K562 (cell line): Measurements from ENCODE around the gene MCM7. TPM values are rescaled to one million over a fixed set of nuclear protein-coding genes. Genes with fewer than 3 reads are reported as not detected.
A peak's percentile ranks its signal among the peaks of the same experiment; 100 is the strongest.

Source experiments
- CBX5 ChIP-seq: IDR thresholded peaks from 2 replicates; pipeline ENCODE4 v1.6.1; 2014; ENCODE audit warnings: low read depth, borderline replicate concordance
- DPF2 ChIP-seq: fragments of 450-650 bp; IDR thresholded peaks from 2 replicates; pipeline ENCODE4 v1.6.1; 2016
- HCFC1 ChIP-seq: IDR thresholded peaks from 2 replicates; pipeline ENCODE4 v1.6.1; 2012; ENCODE audit warnings: low read depth, low read length, improper control_type of control experiment
- SMAD1 ChIP-seq: fragments of 150-350 bp; IDR thresholded peaks from 2 replicates; pipeline ENCODE4 v1.6.1; 2014; ENCODE audit warnings: low read length, low read depth; ENCODE audit not compliant: partially characterized antibody
- SOX6 ChIP-seq: fragments of 450-650 bp; IDR thresholded peaks from 2 replicates; pipeline ENCODE4 v1.6.1; 2014; ENCODE audit warnings: mild to moderate bottlenecking
- TCFL5 ChIP-seq: fragments of 250-450 bp; sonication (Bioruptor Pico); conservative IDR thresholded peaks from 2 replicates; pipeline ENCODE4 v1.6.1; 2021; ENCODE audit warnings: mild to moderate bottlenecking, moderate library complexity, matching md5 sums
- ZNF124 ChIP-seq: sonication (generic); formaldehyde crosslinking; IDR thresholded peaks from 2 replicates; pipeline ENCODE4 v1.8.1; 2022; ENCODE audit warnings: missing genetic modification reagents
- ZNF511 ChIP-seq: sonication (generic); formaldehyde crosslinking; IDR thresholded peaks from 2 replicates; pipeline ENCODE4 v1.8.0; 2022; ENCODE audit warnings: mild to moderate bottlenecking, missing genetic modification reagents
- ZNF668 ChIP-seq: fragments of 250-450 bp; sonication (Bioruptor Pico); IDR thresholded peaks from 2 replicates; pipeline ENCODE4 v1.8.0; 2022; ENCODE audit warnings: mild to moderate bottlenecking, inconsistent platforms
- polyA plus RNA-seq, 8 experiments: library from polyadenylated mRNA; depleted of rRNA in 4 of 8; stranded (reverse) in 5 of 8; unstranded in 3 of 8; fragments of >200 nt; fragmentation: Nextera tagmentation in 2 of 8; fragmentation: Illumina TruSeq in 1 of 8; extraction: Ambion mirVana in 2 of 8; extraction: Trizol in 1 of 8; gene quantifications; 2 replicates each; pipeline versions ENCODE4 v1.2.1 to v1.2.3, GENCODE V29; 2011 to 2014; ENCODE audit warnings: inconsistent platforms in 1 of 8, missing spikeins in 1 of 8
- total RNA-seq, 7 experiments: library from RNA; depleted of rRNA in 6 of 7; stranded (reverse); fragments of >200 nt in 6 of 7; fragmentation: Illumina TruSeq in 2 of 7; extraction: Trizol in 2 of 7; gene quantifications; 2 replicates each; pipeline versions ENCODE4 v1.2.1 to v1.2.3, GENCODE V29; 2011 to 2021; ENCODE audit warnings: low replicate concordance in 1 of 7
- TF ChIP-seq, protein P1 (sequence below): fragments of 450-650 bp; IDR thresholded peaks from 2 replicates; pipeline ENCODE4 v1.6.1; 2017; ENCODE audit warnings: antibody characterized with exemption, mild to moderate bottlenecking
- TF ChIP-seq, protein P2 (sequence below): fragments of 250-450 bp; sonication (Bioruptor Pico); IDR thresholded peaks from 2 replicates; pipeline ENCODE4 v1.5.0; 2020; ENCODE audit warnings: mild to moderate bottlenecking
- TF ChIP-seq, protein P3 (sequence below): fragments of 450-650 bp; IDR thresholded peaks from 2 replicates; pipeline ENCODE4 v1.6.1; 2017; ENCODE audit warnings: mild to moderate bottlenecking, moderate library complexity
- TF ChIP-seq, protein P4 (sequence below): fragments of 450-650 bp; conservative IDR thresholded peaks from 2 replicates; pipeline ENCODE4 v1.6.1; 2016; ENCODE audit warnings: missing genetic modification characterization, low read depth, mild to moderate bottlenecking, missing compliant biosample characterization, moderate library complexity

Gene MCM7
- total and polyA plus RNA-seq, 9 of the 15 experiments (the other 6 are each of a cell fraction or from before 2014, with no cell fraction given) = 329 to 856 (median 437) TPM

- no peak for TF ChIP-seq TCFL5
- TF ChIP-seq, protein P1, sequence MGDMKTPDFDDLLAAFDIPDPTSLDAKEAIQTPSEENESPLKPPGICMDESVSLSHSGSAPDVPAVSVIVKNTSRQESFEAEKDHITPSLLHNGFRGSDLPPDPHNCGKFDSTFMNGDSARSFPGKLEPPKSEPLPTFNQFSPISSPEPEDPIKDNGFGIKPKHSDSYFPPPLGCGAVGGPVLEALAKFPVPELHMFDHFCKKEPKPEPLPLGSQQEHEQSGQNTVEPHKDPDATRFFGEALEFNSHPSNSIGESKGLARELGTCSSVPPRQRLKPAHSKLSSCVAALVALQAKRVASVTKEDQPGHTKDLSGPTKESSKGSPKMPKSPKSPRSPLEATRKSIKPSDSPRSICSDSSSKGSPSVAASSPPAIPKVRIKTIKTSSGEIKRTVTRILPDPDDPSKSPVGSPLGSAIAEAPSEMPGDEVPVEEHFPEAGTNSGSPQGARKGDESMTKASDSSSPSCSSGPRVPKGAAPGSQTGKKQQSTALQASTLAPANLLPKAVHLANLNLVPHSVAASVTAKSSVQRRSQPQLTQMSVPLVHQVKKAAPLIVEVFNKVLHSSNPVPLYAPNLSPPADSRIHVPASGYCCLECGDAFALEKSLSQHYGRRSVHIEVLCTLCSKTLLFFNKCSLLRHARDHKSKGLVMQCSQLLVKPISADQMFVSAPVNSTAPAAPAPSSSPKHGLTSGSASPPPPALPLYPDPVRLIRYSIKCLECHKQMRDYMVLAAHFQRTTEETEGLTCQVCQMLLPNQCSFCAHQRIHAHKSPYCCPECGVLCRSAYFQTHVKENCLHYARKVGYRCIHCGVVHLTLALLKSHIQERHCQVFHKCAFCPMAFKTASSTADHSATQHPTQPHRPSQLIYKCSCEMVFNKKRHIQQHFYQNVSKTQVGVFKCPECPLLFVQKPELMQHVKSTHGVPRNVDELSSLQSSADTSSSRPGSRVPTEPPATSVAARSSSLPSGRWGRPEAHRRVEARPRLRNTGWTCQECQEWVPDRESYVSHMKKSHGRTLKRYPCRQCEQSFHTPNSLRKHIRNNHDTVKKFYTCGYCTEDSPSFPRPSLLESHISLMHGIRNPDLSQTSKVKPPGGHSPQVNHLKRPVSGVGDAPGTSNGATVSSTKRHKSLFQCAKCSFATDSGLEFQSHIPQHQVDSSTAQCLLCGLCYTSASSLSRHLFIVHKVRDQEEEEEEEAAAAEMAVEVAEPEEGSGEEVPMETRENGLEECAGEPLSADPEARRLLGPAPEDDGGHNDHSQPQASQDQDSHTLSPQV = peak; percentile 99
- TF ChIP-seq, protein P2, sequence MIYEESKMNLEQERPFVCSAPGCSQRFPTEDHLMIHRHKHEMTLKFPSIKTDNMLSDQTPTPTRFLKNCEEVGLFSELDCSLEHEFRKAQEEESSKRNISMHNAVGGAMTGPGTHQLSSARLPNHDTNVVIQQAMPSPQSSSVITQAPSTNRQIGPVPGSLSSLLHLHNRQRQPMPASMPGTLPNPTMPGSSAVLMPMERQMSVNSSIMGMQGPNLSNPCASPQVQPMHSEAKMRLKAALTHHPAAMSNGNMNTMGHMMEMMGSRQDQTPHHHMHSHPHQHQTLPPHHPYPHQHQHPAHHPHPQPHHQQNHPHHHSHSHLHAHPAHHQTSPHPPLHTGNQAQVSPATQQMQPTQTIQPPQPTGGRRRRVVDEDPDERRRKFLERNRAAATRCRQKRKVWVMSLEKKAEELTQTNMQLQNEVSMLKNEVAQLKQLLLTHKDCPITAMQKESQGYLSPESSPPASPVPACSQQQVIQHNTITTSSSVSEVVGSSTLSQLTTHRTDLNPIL (CRISPR knock-in tag) = no peak
- TF ChIP-seq, protein P3, sequence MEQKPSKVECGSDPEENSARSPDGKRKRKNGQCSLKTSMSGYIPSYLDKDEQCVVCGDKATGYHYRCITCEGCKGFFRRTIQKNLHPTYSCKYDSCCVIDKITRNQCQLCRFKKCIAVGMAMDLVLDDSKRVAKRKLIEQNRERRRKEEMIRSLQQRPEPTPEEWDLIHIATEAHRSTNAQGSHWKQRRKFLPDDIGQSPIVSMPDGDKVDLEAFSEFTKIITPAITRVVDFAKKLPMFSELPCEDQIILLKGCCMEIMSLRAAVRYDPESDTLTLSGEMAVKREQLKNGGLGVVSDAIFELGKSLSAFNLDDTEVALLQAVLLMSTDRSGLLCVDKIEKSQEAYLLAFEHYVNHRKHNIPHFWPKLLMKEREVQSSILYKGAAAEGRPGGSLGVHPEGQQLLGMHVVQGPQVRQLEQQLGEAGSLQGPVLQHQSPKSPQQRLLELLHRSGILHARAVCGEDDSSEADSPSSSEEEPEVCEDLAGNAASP = no peak
- TF ChIP-seq CBX5 = 0 out of 2 replicates have a peak, but pooled peaks have one; percentile 35
- TF ChIP-seq, protein P4, sequence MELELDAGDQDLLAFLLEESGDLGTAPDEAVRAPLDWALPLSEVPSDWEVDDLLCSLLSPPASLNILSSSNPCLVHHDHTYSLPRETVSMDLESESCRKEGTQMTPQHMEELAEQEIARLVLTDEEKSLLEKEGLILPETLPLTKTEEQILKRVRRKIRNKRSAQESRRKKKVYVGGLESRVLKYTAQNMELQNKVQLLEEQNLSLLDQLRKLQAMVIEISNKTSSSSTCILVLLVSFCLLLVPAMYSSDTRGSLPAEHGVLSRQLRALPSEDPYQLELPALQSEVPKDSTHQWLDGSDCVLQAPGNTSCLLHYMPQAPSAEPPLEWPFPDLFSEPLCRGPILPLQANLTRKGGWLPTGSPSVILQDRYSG = peak; percentile 92
- peak; percentile 74; the same call in 1 of the 2 replicates for TF ChIP-seq ZNF668
- TF ChIP-seq DPF2 = 0 out of 2 replicates have a peak, but pooled peaks have one; percentile 40
- 0 out of 2 replicates have a peak, but pooled peaks have one; percentile 42 for TF ChIP-seq SOX6
- TF ChIP-seq HCFC1 = peak; percentile 66
- peak; percentile 83; the same call in 1 of the 2 replicates for TF ChIP-seq ZNF124
- peak; percentile 100 for TF ChIP-seq ZNF511 (CRISPR knock-in tag)
- peak; percentile 64 for TF ChIP-seq SMAD1
Measured at GRCh38 chr7:100088621-100089457, 12.4 kb downstream of the MCM7 start, which contains the start of gene COPS6 (continued).
